Measurements from ENCODE around the gene PTF1A.

The PTF1A gene

GRCh38 chr10:23187155-23187554 lies 5.0 kb upstream of the PTF1A start:
- no peak for DNase-seq (ENCODE audit: low read depth in 2 of 2)

GRCh38 chr10:23189024-23189423 lies 3.1 kb upstream of the PTF1A start:
- no peak for DNase-seq (ENCODE audit: low read depth in 2 of 2)

DNA sequence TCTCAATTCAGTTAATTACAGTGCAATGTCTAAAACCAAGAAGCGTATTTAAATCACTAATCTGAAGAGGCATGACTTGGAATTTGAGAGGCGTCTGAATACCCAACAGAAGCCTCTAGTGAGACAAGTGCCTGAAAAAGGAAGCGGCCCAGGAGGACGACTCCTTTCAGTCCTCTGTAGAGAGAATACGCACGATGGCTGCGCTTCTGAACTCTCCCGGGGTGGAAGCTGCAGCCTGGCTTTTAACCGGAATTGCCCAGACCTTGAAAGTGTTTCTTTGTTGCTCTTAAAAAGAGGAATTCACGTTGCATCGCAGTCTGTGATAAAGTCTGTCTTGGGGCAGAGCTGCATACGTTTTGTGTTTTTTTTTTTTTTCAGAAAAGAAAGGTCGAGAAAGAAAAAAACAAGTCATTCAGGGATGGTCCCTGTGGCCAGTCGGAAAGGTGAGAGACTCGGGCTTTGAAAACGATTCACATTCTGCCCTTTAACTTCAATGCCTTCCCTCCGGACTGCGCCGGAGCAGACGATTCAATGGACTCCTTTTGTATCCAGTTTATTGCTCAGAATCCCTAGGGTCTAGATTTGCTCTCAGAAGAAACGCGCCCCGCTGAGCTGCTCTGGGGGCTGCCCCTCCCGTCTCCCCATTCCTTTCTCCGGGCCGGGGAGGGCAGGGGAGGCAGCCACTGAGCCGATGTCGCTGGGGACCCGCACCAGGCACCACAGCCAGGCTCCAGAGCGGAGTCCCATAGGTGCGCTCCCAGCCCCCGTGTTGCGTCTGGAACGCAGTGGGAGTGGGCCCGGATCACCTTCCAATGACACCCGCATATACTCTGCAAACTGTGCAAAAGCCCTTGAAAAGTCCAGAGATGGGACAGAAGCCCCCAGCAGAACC lies 994 bp upstream of the PTF1A start:
- DNase-seq (ENCODE audit: low read depth in 2 of 2), result no peak

- no peak for DNase-seq (ENCODE audit: low read depth in 2 of 2)
Observed at GRCh38 chr10:23192712-23193434, 761 bp downstream of the PTF1A start.

GRCh38 chr10:23193435-23194074 lies 1.4 kb downstream of the PTF1A start:
- DNase-seq (ENCODE audit: low read depth in 2 of 2), result no peak

- no peak for DNase-seq (ENCODE audit: low read depth in 2 of 2)
Observed at GRCh38 chr10:23194471-23194965, 2.4 kb downstream of the PTF1A start.

DNA sequence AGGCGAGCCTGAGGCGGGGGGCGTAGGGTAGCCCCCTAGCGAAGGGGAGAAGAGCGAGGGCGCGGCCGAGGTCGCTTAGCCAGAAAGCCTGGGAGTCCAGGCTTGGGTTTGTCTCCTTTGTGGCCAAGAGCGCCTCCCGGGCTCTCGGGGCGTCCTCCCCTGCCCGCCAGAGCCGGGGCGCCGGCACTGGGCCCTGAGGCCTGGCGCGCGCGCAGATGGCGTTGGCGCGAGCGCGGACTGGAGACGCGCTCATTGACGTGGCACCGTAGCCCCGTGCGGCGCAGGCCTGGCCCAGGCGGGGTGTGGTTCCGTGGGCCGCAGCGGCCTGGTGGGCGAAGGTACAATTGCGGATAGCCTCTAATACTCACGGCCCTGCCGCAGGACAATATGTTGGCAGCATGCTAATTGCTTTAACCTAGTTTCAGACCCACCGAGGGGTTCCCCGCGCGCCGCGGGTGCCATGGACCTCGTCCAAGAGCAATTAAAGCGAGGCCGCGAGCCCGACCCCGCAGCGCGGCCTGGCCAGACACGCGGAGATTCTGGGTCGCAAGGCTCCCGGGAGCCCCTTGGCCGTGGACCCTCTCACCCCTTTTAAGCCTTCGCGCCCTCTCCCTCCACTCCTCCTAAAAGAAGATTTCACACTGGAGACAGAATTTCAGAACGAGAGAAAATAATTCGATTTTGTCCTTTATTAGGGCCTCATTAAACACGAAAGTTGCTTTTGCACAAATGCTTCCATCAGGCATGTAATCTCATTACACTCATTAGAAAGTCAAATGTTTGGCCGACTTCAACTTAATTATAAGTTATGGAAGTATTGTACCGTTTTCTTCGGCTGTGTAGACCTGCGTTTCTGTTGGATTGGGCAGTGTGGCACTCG lies 3.1 kb downstream of the PTF1A start:
- no peak for DNase-seq (ENCODE audit: low read depth in 2 of 2)

DNA sequence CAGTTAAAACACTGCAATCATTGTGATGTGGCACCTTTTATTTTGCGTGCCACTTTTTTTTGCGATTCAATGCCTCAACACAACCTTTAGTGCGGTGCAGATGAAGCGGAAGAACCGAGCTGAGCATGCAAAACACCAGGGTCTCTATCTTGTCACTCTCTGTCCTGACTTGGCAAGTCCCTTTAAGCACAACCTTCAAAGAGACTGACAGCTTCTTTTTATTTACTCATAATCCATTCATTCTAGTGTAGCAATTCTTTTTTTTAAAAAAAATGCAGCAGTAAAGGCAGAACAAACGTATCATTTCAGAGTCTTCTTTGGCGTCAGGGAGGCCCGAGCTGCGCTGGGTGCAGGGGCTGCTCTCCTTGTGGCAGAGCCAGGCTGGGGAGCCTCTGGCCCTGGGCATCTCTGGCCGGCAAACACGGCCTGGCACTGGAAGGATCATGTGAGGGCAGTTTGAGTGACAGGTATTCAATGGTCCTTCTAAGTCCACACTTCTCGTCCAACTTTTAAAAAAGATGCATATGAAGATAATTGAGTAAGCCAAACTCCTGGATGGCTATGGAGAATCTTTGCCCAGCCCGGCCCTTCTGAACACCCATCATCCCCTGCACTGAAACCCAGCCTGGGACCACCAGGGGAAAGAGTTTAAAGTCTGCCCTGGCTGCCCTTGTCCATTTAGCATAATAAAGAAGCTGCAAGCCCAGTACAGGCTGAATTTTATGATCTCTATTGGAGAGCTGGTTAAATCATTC lies 3.9 kb downstream of the PTF1A start:
- DNase-seq (ENCODE audit: low read depth in 2 of 2), result no peak

GRCh38 chr10:23196915-23197314 lies 4.8 kb downstream of the PTF1A start:
- no peak for DNase-seq (ENCODE audit: low read depth in 2 of 2)

- no peak for DNase-seq (ENCODE audit: low read depth in 2 of 2)
Observed at GRCh38 chr10:23197416-23197861, 5.3 kb downstream of the PTF1A start.

GRCh38 chr10:23198610-23198939 lies 6.5 kb downstream of the PTF1A start:
- DNase-seq (ENCODE audit: low read depth in 2 of 2), result no peak

GRCh38 chr10:23198940-23199767 lies 7.0 kb downstream of the PTF1A start:
- no peak for DNase-seq (ENCODE audit: low read depth in 2 of 2)

- DNase-seq (ENCODE audit: low read depth in 2 of 2), result no peak
Observed at GRCh38 chr10:23199768-23200511, 7.8 kb downstream of the PTF1A start.

DNA sequence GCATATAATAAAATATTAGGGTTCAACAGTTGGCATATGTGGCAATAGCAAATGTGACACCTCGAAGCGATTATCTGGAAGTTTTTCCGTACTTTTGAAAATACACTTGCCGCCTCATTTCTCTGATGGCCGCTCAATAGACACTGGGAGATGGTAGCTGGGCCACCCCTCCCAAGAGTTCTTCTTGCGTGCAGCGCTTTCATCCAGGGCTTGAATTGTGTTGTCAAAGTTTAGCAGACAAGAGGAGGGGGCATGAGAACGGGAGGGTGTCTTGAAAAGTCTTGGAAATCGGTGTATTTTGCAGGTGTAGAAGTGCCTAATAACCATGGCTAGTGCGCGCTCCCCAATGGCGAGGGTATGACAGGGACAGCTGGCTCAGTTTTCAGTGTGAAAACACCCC lies 8.5 kb downstream of the PTF1A start:
- DNase-seq (ENCODE audit: low read depth in 2 of 2), result no peak

GRCh38 chr10:23200997-23201652 lies 9.0 kb downstream of the PTF1A start:
- DNase-seq (ENCODE audit: low read depth in 2 of 2), result no peak

GRCh38 chr10:23201837-23202236 lies 9.7 kb downstream of the PTF1A start:
- no peak for DNase-seq (ENCODE audit: low read depth in 2 of 2)

- DNase-seq (ENCODE audit: low read depth in 2 of 2), result no peak
Observed at GRCh38 chr10:23202779-23203178, 10.7 kb downstream of the PTF1A start.
